HepG2 (cell line): ENCODE measurements around the gene WDFY1. TPM values are rescaled to one million over a fixed set of nuclear protein-coding genes. Genes with fewer than 3 reads are reported as not detected.

Source experiments
- AGO1 ChIP-seq: fragments of 200-400 bp; formaldehyde crosslinking; IDR thresholded peaks from 2 replicates; pipeline ENCODE4 v1.6.1; 2017; ENCODE audit warnings: mild to moderate bottlenecking, low read depth, low read length, moderate library complexity; ENCODE audit not compliant: poor library complexity, severe bottlenecking
- BHLHE40 ChIP-seq: IDR thresholded peaks from 2 replicates; pipeline ENCODE4 v1.6.1; 2011; ENCODE audit warnings: low read length, improper control_type of control experiment
- CCAR2 ChIP-seq: fragments of 200-400 bp; formaldehyde crosslinking; optimal IDR thresholded peaks from 2 replicates; pipeline ENCODE3; 2018; ENCODE audit warnings: low read depth, mild to moderate bottlenecking, low read length, moderate library complexity
- DNMT3B ChIP-seq: conservative IDR thresholded peaks from 2 replicates; pipeline ENCODE4 v1.6.1; 2016; ENCODE audit warnings: missing biosample characterization, control low read depth
- ERF ChIP-seq: IDR thresholded peaks from 2 replicates; pipeline ENCODE4 v1.6.1; 2018; ENCODE audit warnings: missing biosample characterization, missing genetic modification reagents
- EZH2 ChIP-seq: conservative IDR thresholded peaks from 2 replicates; pipeline ENCODE4 v1.6.1; 2012; ENCODE audit warnings: mild to moderate bottlenecking, low read depth, low read length, moderate library complexity
- FOSL2 ChIP-seq: sonication (generic); formaldehyde crosslinking; IDR thresholded peaks from 2 replicates; pipeline ENCODE4 v1.4.0; 2020; ENCODE audit warnings: missing genetic modification reagents
- FOXK2 ChIP-seq: fragments of 450-650 bp; IDR thresholded peaks from 2 replicates; pipeline ENCODE4 v1.6.1; 2016
- HDAC1 ChIP-seq: sonication (generic); formaldehyde crosslinking; IDR thresholded peaks from 2 replicates; pipeline ENCODE4 v1.5.1; 2020; ENCODE audit warnings: mild to moderate bottlenecking, missing genetic modification reagents
- MIER3 ChIP-seq: IDR thresholded peaks from 2 replicates; pipeline ENCODE4 v1.6.1; 2016; ENCODE audit warnings: missing compliant biosample characterization, borderline replicate concordance
- PHF20 ChIP-seq: sonication (generic); formaldehyde crosslinking; IDR thresholded peaks from 2 replicates; pipeline ENCODE4 v1.5.0; 2020; ENCODE audit warnings: mild to moderate bottlenecking, missing genetic modification reagents
- U2AF1 ChIP-seq: fragments of 200-400 bp; formaldehyde crosslinking; optimal IDR thresholded peaks from 2 replicates; pipeline ENCODE3; 2017; ENCODE audit warnings: mild to moderate bottlenecking, low read depth, low read length
- ZFAT ChIP-seq: sonication (generic); formaldehyde crosslinking; conservative IDR thresholded peaks from 2 replicates; pipeline ENCODE4 v1.8.1; 2023; ENCODE audit warnings: missing genetic modification reagents, inconsistent platforms
- ZMYM2 ChIP-seq: sonication (generic); formaldehyde crosslinking; IDR thresholded peaks from 2 replicates; pipeline ENCODE4 v1.8.0; 2022; ENCODE audit warnings: mild to moderate bottlenecking, missing genetic modification reagents
- ZNF180 ChIP-seq: sonication (generic); formaldehyde crosslinking; IDR thresholded peaks from 2 replicates; pipeline ENCODE4 v1.4.0; 2020; ENCODE audit warnings: low read depth, missing genetic modification reagents, borderline replicate concordance
- ZNF224 ChIP-seq: sonication (generic); formaldehyde crosslinking; IDR thresholded peaks from 2 replicates; pipeline ENCODE4 v1.5.0; 2020; ENCODE audit warnings: mild to moderate bottlenecking, missing genetic modification reagents
- ZNF598 ChIP-seq: sonication (generic); formaldehyde crosslinking; IDR thresholded peaks from 2 replicates; pipeline ENCODE4 v1.5.1; 2020; ENCODE audit warnings: mild to moderate bottlenecking, missing genetic modification reagents, borderline replicate concordance
- polyA plus RNA-seq, 8 experiments: library from polyadenylated mRNA; depleted of rRNA in 3 of 8; stranded (reverse) in 7 of 8; unstranded in 1 of 8; fragments of >200 nt; fragmentation: Illumina TruSeq in 4 of 8; extraction: Trizol in 4 of 8; gene quantifications; 2 replicates each; pipeline versions ENCODE4 v1.2.1 to v1.2.3, GENCODE V29; 2011 to 2016; ENCODE audit warnings: low read depth in 4 of 8, missing spikeins in 1 of 8, mixed read lengths in 1 of 8; ENCODE audit not compliant: insufficient read depth in 1 of 8
- total RNA-seq, 5 experiments: library from RNA; depleted of rRNA; stranded (reverse); fragments of >200 nt; fragmentation: Illumina TruSeq; extraction: Trizol; gene quantifications; 2 replicates each; pipeline ENCODE4 v1.2.3, GENCODE V29; 2016; ENCODE audit warnings: low read depth in 1 of 5
- TF ChIP-seq, protein P1 (sequence below): sonication (generic); formaldehyde crosslinking; IDR thresholded peaks from 2 replicates; pipeline ENCODE4 v1.5.0; 2020; ENCODE audit warnings: missing genetic modification reagents, mild to moderate bottlenecking, borderline replicate concordance
- TF ChIP-seq, protein P2 (sequence below): sonication (generic); formaldehyde crosslinking; IDR thresholded peaks from 2 replicates; pipeline ENCODE4 v1.4.0; 2020; ENCODE audit warnings: missing genetic modification reagents
- TF ChIP-seq, protein P3 (sequence below): sonication (generic); formaldehyde crosslinking; IDR thresholded peaks from 2 replicates; pipeline ENCODE4 v1.9.0; 2022; ENCODE audit warnings: missing genetic modification reagents, mild to moderate bottlenecking, borderline replicate concordance
- TF ChIP-seq, protein P4 (sequence below): sonication (generic); formaldehyde crosslinking; IDR thresholded peaks from 2 replicates; pipeline ENCODE4 v1.4.0; 2020; ENCODE audit warnings: missing genetic modification reagents
- TF ChIP-seq, protein P5 (sequence below): sonication (generic); IDR thresholded peaks from 2 replicates; pipeline ENCODE4 v1.6.1; 2016; ENCODE audit warnings: low read depth, borderline replicate concordance
- TF ChIP-seq, protein P6 (sequence below): sonication (generic); formaldehyde crosslinking; IDR thresholded peaks from 2 replicates; pipeline ENCODE4 v1.5.0; 2020; ENCODE audit warnings: missing genetic modification reagents
- TF ChIP-seq, protein P7 (sequence below): sonication (generic); formaldehyde crosslinking; IDR thresholded peaks from 2 replicates; pipeline ENCODE4 v1.4.0; 2020; ENCODE audit warnings: missing genetic modification reagents

Gene WDFY1
- total and polyA plus RNA-seq, 2 of the 13 experiments (the other 11 are each of a cell fraction or from before 2014, with no cell fraction given) = 77.0 to 78.4 TPM

DNA sequence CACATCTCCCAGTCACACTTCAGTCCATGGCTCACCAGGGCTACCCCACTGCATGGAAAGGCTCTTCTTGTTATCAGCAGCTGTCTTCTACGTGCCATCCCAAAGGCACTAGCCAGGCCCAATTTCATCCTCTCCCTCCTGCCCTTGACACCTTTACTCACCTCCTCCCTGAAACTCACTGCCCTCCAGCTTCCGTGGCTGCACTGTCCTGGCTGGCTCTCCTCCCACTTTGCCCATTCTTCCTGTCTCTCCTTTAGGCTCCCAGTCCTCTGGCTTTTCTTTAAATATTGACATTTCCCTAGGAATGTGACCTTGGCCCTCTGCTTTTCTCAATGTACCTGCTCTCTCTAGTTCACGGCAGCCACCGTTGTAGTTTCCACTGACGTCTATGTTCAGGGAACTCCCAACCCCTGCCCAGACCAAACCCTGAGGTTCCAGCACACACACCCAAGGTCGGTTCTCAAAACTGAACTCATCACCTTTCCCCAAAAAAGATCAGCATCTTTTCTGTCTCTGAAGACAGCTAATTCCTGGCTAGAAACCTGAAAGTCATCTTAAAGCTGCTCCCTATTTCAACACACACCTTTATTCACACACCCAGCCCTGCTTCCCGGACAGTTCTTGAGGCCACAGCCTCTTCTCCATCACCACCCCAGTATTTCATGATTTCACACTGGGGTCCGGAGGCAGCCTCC lies 36.7 kb downstream of the WDFY1 start (continued):
- TF ChIP-seq, protein P1, sequence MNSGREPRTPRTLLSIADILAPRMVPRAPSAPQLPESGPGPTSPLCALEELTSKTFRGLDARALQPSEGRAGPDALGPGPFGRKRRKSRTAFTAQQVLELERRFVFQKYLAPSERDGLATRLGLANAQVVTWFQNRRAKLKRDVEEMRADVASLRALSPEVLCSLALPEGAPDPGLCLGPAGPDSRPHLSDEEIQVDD (CRISPR knock-in tag) = no peak
- TF ChIP-seq PHF20 (CRISPR knock-in tag) (no peak), ZFAT (CRISPR knock-in tag) (no peak), DNMT3B (CRISPR knock-in tag) (peak; percentile 95), MIER3 (peak; percentile 91), FOSL2 (CRISPR knock-in tag) (peak; percentile 66), ZNF224 (CRISPR knock-in tag) (no peak), FOXK2 (peak; percentile 24; the same call in 1 of the 2 replicates), U2AF1 (no peak), ERF (CRISPR knock-in tag) (peak; percentile 93), CCAR2 (peak; percentile 15), HDAC1 (CRISPR knock-in tag) (peak; percentile 90), ZNF598 (CRISPR knock-in tag) (no peak), BHLHE40 (no peak; the same call in 1 of the 2 replicates), EZH2 (no peak), ZMYM2 (no peak), AGO1 (no peak), ZNF180 (CRISPR knock-in tag) (no peak)
- TF ChIP-seq, protein P2, sequence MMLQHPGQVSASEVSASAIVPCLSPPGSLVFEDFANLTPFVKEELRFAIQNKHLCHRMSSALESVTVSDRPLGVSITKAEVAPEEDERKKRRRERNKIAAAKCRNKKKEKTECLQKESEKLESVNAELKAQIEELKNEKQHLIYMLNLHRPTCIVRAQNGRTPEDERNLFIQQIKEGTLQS (CRISPR knock-in tag) = no peak
- TF ChIP-seq, protein P3, sequence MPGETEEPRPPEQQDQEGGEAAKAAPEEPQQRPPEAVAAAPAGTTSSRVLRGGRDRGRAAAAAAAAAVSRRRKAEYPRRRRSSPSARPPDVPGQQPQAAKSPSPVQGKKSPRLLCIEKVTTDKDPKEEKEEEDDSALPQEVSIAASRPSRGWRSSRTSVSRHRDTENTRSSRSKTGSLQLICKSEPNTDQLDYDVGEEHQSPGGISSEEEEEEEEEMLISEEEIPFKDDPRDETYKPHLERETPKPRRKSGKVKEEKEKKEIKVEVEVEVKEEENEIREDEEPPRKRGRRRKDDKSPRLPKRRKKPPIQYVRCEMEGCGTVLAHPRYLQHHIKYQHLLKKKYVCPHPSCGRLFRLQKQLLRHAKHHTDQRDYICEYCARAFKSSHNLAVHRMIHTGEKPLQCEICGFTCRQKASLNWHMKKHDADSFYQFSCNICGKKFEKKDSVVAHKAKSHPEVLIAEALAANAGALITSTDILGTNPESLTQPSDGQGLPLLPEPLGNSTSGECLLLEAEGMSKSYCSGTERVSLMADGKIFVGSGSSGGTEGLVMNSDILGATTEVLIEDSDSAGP = peak; percentile 71
- TF ChIP-seq, protein P4, sequence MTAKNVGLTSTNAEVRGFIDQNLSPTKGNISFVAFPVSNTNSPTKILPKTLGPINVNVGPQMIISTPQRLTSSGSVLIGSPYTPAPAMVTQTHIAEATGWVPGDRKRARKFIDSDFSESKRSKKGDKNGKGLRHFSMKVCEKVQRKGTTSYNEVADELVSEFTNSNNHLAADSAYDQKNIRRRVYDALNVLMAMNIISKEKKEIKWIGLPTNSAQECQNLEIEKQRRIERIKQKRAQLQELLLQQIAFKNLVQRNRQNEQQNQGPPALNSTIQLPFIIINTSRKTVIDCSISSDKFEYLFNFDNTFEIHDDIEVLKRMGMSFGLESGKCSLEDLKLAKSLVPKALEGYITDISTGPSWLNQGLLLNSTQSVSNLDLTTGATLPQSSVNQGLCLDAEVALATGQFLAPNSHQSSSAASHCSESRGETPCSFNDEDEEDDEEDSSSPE (CRISPR knock-in tag) = peak; percentile 61
- TF ChIP-seq, protein P5, sequence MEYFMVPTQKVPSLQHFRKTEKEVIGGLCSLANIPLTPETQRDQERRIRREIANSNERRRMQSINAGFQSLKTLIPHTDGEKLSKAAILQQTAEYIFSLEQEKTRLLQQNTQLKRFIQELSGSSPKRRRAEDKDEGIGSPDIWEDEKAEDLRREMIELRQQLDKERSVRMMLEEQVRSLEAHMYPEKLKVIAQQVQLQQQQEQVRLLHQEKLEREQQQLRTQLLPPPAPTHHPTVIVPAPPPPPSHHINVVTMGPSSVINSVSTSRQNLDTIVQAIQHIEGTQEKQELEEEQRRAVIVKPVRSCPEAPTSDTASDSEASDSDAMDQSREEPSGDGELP = peak; percentile 37; the same call in 1 of the 2 replicates
- TF ChIP-seq, protein P6, sequence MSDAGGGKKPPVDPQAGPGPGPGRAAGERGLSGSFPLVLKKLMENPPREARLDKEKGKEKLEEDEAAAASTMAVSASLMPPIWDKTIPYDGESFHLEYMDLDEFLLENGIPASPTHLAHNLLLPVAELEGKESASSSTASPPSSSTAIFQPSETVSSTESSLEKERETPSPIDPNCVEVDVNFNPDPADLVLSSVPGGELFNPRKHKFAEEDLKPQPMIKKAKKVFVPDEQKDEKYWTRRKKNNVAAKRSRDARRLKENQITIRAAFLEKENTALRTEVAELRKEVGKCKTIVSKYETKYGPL (CRISPR knock-in tag) = no peak
- TF ChIP-seq, protein P7, sequence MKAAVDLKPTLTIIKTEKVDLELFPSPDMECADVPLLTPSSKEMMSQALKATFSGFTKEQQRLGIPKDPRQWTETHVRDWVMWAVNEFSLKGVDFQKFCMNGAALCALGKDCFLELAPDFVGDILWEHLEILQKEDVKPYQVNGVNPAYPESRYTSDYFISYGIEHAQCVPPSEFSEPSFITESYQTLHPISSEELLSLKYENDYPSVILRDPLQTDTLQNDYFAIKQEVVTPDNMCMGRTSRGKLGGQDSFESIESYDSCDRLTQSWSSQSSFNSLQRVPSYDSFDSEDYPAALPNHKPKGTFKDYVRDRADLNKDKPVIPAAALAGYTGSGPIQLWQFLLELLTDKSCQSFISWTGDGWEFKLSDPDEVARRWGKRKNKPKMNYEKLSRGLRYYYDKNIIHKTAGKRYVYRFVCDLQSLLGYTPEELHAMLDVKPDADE = no peak
